CD4-positive, alpha-beta T cell (primary cell): ENCODE data around the gene NRXN3. TPM values are rescaled to one million over a fixed set of nuclear protein-coding genes. Genes with fewer than 3 reads are reported as not detected.

ENCODE experiments used
- ATAC-seq: fragments of 200-7000 bp; cut with Tn5 transposase; one replicate; pipeline ENCODE4 v1.10.0; 2022; ENCODE audit warnings: mild to moderate bottlenecking; ENCODE audit not compliant: poor library complexity
- CTCF ChIA-PET: fragments of 350-600 bp; sonication (Branson Sonifier 250); formaldehyde crosslinking; loops from one replicate; lab custom pipeline; 2021; ENCODE audit warnings: antibody characterized with exemption, inconsistent platforms; lab: Charles Lee
- POLR2A ChIA-PET: fragments of 350-600 bp; sonication (Branson Sonifier 250); formaldehyde crosslinking; loops from one replicate; lab custom pipeline; 2021; ENCODE audit warnings: antibody characterized with exemption, inconsistent platforms; lab: Charles Lee
- DNase-seq, 14 experiments: peaks; one replicate each; pipeline ENCODE4 v3.0.0-alpha.2; 2013 to 2020; ENCODE audit warnings: mixed read lengths in 2 of 14
- H3K27ac ChIP-seq, 2 donors: one replicate each; pipeline versions ENCODE4 v1.5.1 to v1.7.0; 2013; ENCODE audit warnings: low read length in 2 of 2, low read depth in 1 of 2, mild to moderate bottlenecking in 1 of 2
- H3K27me3 ChIP-seq, 2 experiments: 1 replicate in 1 of 2; 2 replicates in 1 of 2; pipeline versions ENCODE4 v1.6.1 to v1.7.0; 2013; ENCODE audit warnings: low read length in 2 of 2, control low read depth in 1 of 2, mild to moderate bottlenecking in 1 of 2, moderate library complexity in 1 of 2; ENCODE audit not compliant: insufficient read depth in 2 of 2, control insufficient read depth in 1 of 2
- H3K36me3 ChIP-seq: one replicate; pipeline ENCODE4 v1.6.1; 2013; ENCODE audit warnings: low read length, control low read depth; ENCODE audit not compliant: insufficient read depth
- H3K4me1 ChIP-seq: one replicate; pipeline ENCODE4 v1.6.1; 2013; ENCODE audit warnings: low read length, control low read depth; ENCODE audit not compliant: insufficient read depth
- H3K4me3 ChIP-seq: one replicate; pipeline ENCODE4 v1.5.1; 2013; ENCODE audit warnings: mild to moderate bottlenecking, low read length, moderate library complexity
- H3K9me3 ChIP-seq, 2 experiments: 1 replicate in 1 of 2; 2 replicates in 1 of 2; pipeline versions ENCODE4 v1.6.1 to v1.7.0; 2013; ENCODE audit warnings: low read length in 2 of 2, mild to moderate bottlenecking in 2 of 2, control low read depth in 1 of 2, moderate library complexity in 1 of 2; ENCODE audit not compliant: control insufficient read depth in 1 of 2, insufficient read depth in 1 of 2
- H3K27ac Mint-ChIP-seq: one replicate; pipeline ENCODE4 v1.8.0; 2020; ENCODE audit warnings: mixed read lengths
- H3K27me3 Mint-ChIP-seq: one replicate; pipeline ENCODE4 v1.8.0; 2021; ENCODE audit warnings: mixed read lengths
- H3K36me3 Mint-ChIP-seq: one replicate; pipeline ENCODE4 v1.8.0; 2021; ENCODE audit warnings: low read depth, mixed read lengths
- H3K4me1 Mint-ChIP-seq: one replicate; pipeline ENCODE4 v1.8.0; 2021; ENCODE audit warnings: low read depth, mixed read lengths
- H3K4me3 Mint-ChIP-seq: one replicate; pipeline ENCODE4 v1.8.0; 2020; ENCODE audit warnings: mild to moderate bottlenecking, mixed read lengths
- H3K9me3 Mint-ChIP-seq: one replicate; pipeline ENCODE4 v1.8.0; 2020; ENCODE audit warnings: mixed read lengths
- CTCF ChIP-seq: fragments of 200-600 bp; IDR thresholded peaks from one replicate; pipeline ENCODE4 v1.8.0; 2022; ENCODE audit warnings: antibody characterized with exemption, mild to moderate bottlenecking
- intact Hi-C, 2 experiments: fragments of 100-400 bp; cut with DNase I in 1 of 2; cut with micrococcal nuclease in 1 of 2; formaldehyde crosslinking; loops; one replicate each; pipeline versions ENCODE4 v1.15.1 to v1.9.0; 2023 to 2025; cut with DNase I, micrococcal nuclease
- total RNA-seq, 174 experiments: library from RNA in 2 of 174; stranded (reverse) in 2 of 174; gene quantifications; one replicate each; pipeline ENCODE4 v1.2.3 and lab custom pipeline; 2021 to 2026

The NRXN3 gene
- total RNA-seq, 2 experiments from 2014 or later = not detected

GRCh38 chr14:79225815-79226214, 1055.6 kb downstream of the NRXN3 start:
- DNase-seq (no peak), ATAC-seq (no peak)
- TF ChIP-seq CTCF = no peak
- Histone ChIP-seq H3K9me3 (no peaks in the 10 kb centered on the region), H3K27ac (no peak overlapping the region), H3K36me3 (no peaks in the 10 kb centered on the region), H3K4me3 (no peak overlapping the region), H3K27me3 (no peaks in the 10 kb centered on the region), H3K4me1 (no peaks in the 10 kb centered on the region)
- Mint-ChIP-seq H3K4me1 (no peaks in the 10 kb centered on the region), H3K4me3 (no peak overlapping the region), H3K9me3 (peaks cover 5% of the 10 kb centered on the region), H3K27me3 (no peaks in the 10 kb centered on the region), H3K36me3 (no peaks in the 10 kb centered on the region), H3K27ac (no peak overlapping the region)
- POLR2A ChIA-PET = no interaction called here
- CTCF ChIA-PET = no interaction called here
- intact Hi-C loops = no loop called here

- H3K27me3 Mint-ChIP-seq = no peaks in the 10 kb centered on the region
- no peak overlapping the region for H3K4me3 Mint-ChIP-seq
- POLR2A ChIA-PET = no interaction called here
- Histone ChIP-seq H3K27ac (no peak overlapping the region), H3K36me3 (no peaks in the 10 kb centered on the region), H3K9me3 (no peaks in the 10 kb centered on the region), H3K4me1 (no peaks in the 10 kb centered on the region), H3K4me3 (no peak overlapping the region), H3K27me3 (no peaks in the 10 kb centered on the region)
- H3K36me3 Mint-ChIP-seq = no peaks in the 10 kb centered on the region
- ATAC-seq (no peak), DNase-seq (no peak)
- TF ChIP-seq CTCF = no peak
- H3K4me1 Mint-ChIP-seq = no peaks in the 10 kb centered on the region
- CTCF ChIA-PET = no interaction called here
- H3K27ac Mint-ChIP-seq = no peak overlapping the region
- H3K9me3 Mint-ChIP-seq = peaks cover 3% of the 10 kb centered on the region
- intact Hi-C loops = no loop called here
Measured at GRCh38 chr14:79229383-79229909, 1059.3 kb downstream of the NRXN3 start.

GRCh38 chr14:79242666-79243065, 1072.5 kb downstream of the NRXN3 start:
- Mint-ChIP-seq H3K9me3 (peaks cover 2% of the 10 kb centered on the region), H3K4me3 (no peak overlapping the region), H3K27ac (no peak overlapping the region), H3K36me3 (no peaks in the 10 kb centered on the region), H3K27me3 (no peaks in the 10 kb centered on the region), H3K4me1 (no peaks in the 10 kb centered on the region)
- Histone ChIP-seq H3K4me3 (no peak overlapping the region), H3K9me3 (no peaks in the 10 kb centered on the region), H3K4me1 (no peaks in the 10 kb centered on the region), H3K27me3 (no peaks in the 10 kb centered on the region), H3K36me3 (no peaks in the 10 kb centered on the region), H3K27ac (no peak overlapping the region)
- TF ChIP-seq CTCF = no peak
- ChIA-PET CTCF (no interaction called here), POLR2A (no interaction called here)
- DNase-seq = no peak
- no peak for ATAC-seq
- intact Hi-C loops = no loop called here
